Tibial nerve (tissue), 4 donors: ENCODE results near the gene GINS2. TPM values are rescaled to one million over a fixed set of nuclear protein-coding genes. Genes with fewer than 3 reads are reported as not detected.
A peak's percentile ranks its signal among the peaks of the same experiment; 100 is the strongest.

ENCODE experiments used
- DNase-seq, 2 donors: peaks; one replicate each; pipeline ENCODE4 v3.0.0-alpha.2; 2019; ENCODE audit warnings: low spot score in 2 of 2
- H3K27ac ChIP-seq, 4 donors: fragments of 200-600 bp; sonication (generic) in 3 of 4; one replicate each; pipeline ENCODE4 v1.5.1; 2017 to 2019; ENCODE audit warnings: mild to moderate bottlenecking in 1 of 4
- H3K27me3 ChIP-seq, 2 donors: fragments of 200-600 bp; sonication (generic) in 1 of 2; one replicate each; pipeline versions ENCODE4 v1.5.1 to v1.6.0; 2017 to 2019
- H3K36me3 ChIP-seq, 3 donors: fragments of 200-600 bp; sonication (generic); one replicate each; pipeline ENCODE4 v1.5.1; 2018 to 2019
- H3K4me1 ChIP-seq, 4 donors: fragments of 200-600 bp; sonication (generic) in 3 of 4; one replicate each; pipeline ENCODE4 v1.5.1; 2017 to 2019
- H3K4me3 ChIP-seq, 4 donors: fragments of 200-600 bp; sonication (generic) in 3 of 4; one replicate each; pipeline ENCODE4 v1.5.1; 2017 to 2019; ENCODE audit warnings: mild to moderate bottlenecking in 1 of 4, moderate library complexity in 1 of 4
- H3K9me3 ChIP-seq, 4 donors: fragments of 200-600 bp; sonication (generic) in 3 of 4; one replicate each; pipeline ENCODE4 v1.5.1; 2017 to 2019
- CTCF ChIP-seq, 5 experiments: fragments of 200-600 bp in 3 of 5; fragments of 450-650 bp in 2 of 5; sonication (generic) in 3 of 5; IDR thresholded peaks; one replicate each; pipeline ENCODE4 v1.5.1; 2016 to 2019; ENCODE audit warnings: antibody characterized with exemption in 5 of 5, mild to moderate bottlenecking in 3 of 5, moderate library complexity in 2 of 5
- EP300 ChIP-seq, 2 donors: sonication (generic); formaldehyde crosslinking; IDR thresholded peaks; one replicate each; pipeline ENCODE4 v1.6.1; 2017; ENCODE audit warnings: antibody characterized with exemption in 2 of 2, mild to moderate bottlenecking in 1 of 2
- POLR2A ChIP-seq, 2 donors: fragments of 450-650 bp; IDR thresholded peaks; one replicate each; pipeline ENCODE4 v1.6.1; 2017; ENCODE audit warnings: antibody characterized with exemption in 2 of 2, mild to moderate bottlenecking in 2 of 2, moderate library complexity in 2 of 2
- WGBS, 2 donors: methylation state at CpG; one replicate each; pipeline ENCODE4 v1.1.5; 2018; 5-methylcytosine and 5-hydroxymethylcytosine counted together
- total RNA-seq, 4 donors: library from RNA; depleted of rRNA; stranded (reverse); fragments of >200 nt; gene quantifications; one replicate each; pipeline ENCODE4 v1.1.0, GENCODE V29; 2016

The GINS2 gene
- total RNA-seq, 4 donors from 2014 or later, result 0.20 to 0.66 TPM; not detected in 2

DNA sequence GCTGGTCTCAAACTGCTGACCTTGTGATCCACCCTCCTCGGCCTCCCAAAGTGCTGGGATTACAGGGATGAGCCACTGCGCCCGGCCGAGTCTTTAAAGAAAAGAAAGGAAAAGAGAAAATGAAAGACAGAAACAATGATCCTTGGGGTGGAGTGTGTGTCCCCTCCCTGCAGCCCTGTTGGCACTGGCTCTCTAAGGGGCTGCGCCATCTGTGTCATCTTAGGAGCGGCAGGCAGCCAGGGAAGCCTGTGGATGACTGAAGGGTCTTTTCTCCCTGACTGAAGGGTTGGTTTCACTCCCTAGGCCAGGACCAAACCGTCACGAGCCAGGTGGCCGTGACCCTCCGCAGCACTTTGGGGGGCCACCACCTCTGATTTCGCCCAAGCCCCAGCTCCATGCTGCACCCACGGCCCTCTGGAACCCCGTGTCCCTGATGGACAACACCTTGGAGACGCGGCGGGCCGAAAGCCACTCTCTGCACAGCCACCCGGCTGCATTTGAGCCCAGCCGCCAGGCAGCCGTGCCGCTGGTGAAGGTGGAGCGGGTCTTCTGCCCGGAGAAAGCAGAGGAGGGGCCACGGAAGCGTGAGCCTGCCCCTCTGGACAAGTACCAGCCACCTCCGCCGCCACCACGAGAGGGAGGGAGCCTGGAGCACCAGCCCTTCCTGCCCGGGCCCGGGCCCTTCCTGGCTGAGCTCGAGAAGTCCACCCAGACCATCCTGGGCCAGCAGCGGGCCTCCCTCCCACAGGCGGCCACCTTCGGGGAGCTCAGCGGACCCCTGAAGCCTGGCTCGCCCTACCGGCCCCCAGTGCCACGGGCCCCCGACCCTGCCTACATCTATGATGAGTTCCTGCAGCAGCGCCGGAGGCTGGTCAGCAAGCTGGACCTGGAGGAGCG is 27.7 kb downstream of the GINS2 start:
- no peak overlapping the region for H3K27ac ChIP-seq
- WGBS, 2 donors, result 94 to 95% methylated on average over 28 to 36 of the region's 42 CpGs
- H3K36me3 ChIP-seq, result peaks cover 3 to 98% (median 51%) of the 10 kb centered on the region in 3 donors

DNA sequence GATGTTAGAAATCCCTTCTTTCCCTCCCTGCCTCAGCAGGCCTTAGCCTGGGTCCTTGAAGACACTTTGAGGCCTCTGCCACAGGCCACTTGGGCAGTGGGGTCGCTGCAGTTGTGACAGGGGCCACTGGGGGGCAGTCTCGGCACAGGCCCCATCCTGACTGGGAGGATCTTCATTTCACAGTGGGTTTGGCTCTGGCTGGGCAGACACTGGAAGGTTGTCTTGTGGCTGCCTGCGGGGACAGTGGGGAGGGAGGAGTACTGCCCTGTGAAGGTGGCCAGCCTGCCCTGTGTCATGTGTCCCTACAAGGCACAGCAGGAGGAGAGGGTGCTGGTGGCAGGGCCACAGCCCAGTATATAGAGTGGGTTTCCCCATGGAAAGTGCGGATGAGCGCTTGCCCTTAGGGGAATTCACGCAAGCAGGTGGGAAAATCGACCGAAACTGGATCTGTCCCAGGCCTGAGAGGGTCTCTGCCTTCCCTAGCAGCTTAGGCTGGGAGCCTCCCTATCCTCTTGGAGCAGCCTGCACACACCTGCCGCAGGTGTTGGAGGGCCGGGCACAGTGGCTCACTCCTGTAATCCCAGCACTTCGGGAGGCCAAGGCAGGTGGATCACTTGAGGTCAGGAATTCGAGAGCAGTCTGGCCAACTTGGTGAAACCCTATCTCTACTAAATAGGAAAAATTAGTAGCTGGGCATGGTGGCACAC is 28.8 kb downstream of the GINS2 start:
- Histone ChIP-seq H3K27me3 (no peaks in the 10 kb centered on the region), H3K9me3 (no peaks in the 10 kb centered on the region), H3K36me3 (peaks cover 3 to 98% (median 46%) of the 10 kb centered on the region in 3 donors), H3K4me1 (no peaks in the 10 kb centered on the region), H3K4me3 (no peak overlapping the region), H3K27ac (no peak overlapping the region)
- TF ChIP-seq CTCF (IDR thresholded peaks at IDR 0.05), result peak; percentile 61 to 81 (median 72)
- TF ChIP-seq POLR2A (IDR thresholded peaks at IDR 0.05), result no peak
- no peak for TF ChIP-seq EP300 (IDR thresholded peaks at IDR 0.05)
- peak in 1 of 2 donors; percentile 27 for DNase-seq
- WGBS, 2 donors, result 68 to 74% methylated on average over 11 to 12 of the region's 12 CpGs

More for the DNA sequence above, 27.7 kb downstream of the GINS2 start:
- Histone ChIP-seq H3K4me3 (no peak overlapping the region), H3K4me1 (no peaks in the 10 kb centered on the region), H3K27me3 (no peaks in the 10 kb centered on the region), H3K9me3 (no peaks in the 10 kb centered on the region)
- TF ChIP-seq CTCF (IDR thresholded peaks at IDR 0.05), result no peak
- TF ChIP-seq POLR2A (IDR thresholded peaks at IDR 0.05), result no peak
- TF ChIP-seq EP300 (IDR thresholded peaks at IDR 0.05), result no peak
- no peak for DNase-seq

DNA sequence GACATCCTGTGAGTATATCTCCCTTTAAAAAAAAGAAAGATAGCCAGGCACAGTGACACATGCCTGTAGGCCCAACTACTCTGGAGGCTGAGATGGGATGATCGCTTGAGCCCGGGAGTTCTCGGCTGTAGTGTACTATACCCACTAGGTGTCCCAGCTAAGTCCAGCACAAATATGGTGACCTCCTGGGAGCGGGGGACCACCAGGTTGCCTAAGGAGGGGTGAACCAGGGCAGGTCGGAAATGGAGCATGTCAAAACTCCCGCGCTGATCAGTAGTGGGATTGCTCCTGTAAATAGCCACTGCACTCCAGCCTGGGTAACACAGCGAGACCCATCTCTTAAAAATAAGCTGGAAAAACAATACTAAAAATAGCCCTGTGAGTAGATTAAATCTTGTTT is 29.4 kb downstream of the GINS2 start:
- H3K9me3 ChIP-seq, result no peaks in the 10 kb centered on the region
- no peaks in the 10 kb centered on the region for H3K27me3 ChIP-seq
- no peaks in the 10 kb centered on the region for H3K4me1 ChIP-seq
- no peak for DNase-seq
- TF ChIP-seq EP300 (IDR thresholded peaks at IDR 0.05), result no peak
- TF ChIP-seq POLR2A (IDR thresholded peaks at IDR 0.05), result no peak
- no peak for TF ChIP-seq CTCF (IDR thresholded peaks at IDR 0.05)
- H3K36me3 ChIP-seq, result peaks cover 3 to 98% (median 43%) of the 10 kb centered on the region in 3 donors
- no peak overlapping the region for H3K4me3 ChIP-seq
- no peak overlapping the region for H3K27ac ChIP-seq
- WGBS, 2 donors, result 86 to 97% methylated on average over 8 of the region's 8 CpGs

GRCh38 chr16:85658504-85659326 is 30.0 kb downstream of the GINS2 start:
- no peak for DNase-seq
- H3K36me3 ChIP-seq, result peaks cover 0 to 98% (median 38%) of the 10 kb centered on the region in 3 donors
- TF ChIP-seq CTCF (IDR thresholded peaks at IDR 0.05) (no peak), EP300 (IDR thresholded peaks at IDR 0.05) (no peak), POLR2A (IDR thresholded peaks at IDR 0.05) (no peak)
- no peak overlapping the region for H3K27ac ChIP-seq
- H3K27me3 ChIP-seq, result no peaks in the 10 kb centered on the region
- no peak overlapping the region for H3K4me3 ChIP-seq
- H3K4me1 ChIP-seq, result peaks cover 0 to 4% (median 2%) of the 10 kb centered on the region in 4 donors
- no peaks in the 10 kb centered on the region for H3K9me3 ChIP-seq
- 85 to 92% methylated on average over 13 to 18 of the region's 18 CpGs for WGBS, 2 donors
